Right renal cortex interstitium (tissue), 3 donors: ENCODE data around the gene CLASP1. TPM values are rescaled to one million over a fixed set of nuclear protein-coding genes. Genes with fewer than 3 reads are reported as not detected.
A peak's percentile ranks its signal among the peaks of the same experiment; 100 is the strongest.
"Not testable (repeated sequence)": the region's sequence is repeated elsewhere in the genome, so short reads cannot be mapped to it uniquely, and the experiment has no call there.

Experiments used
- DNase-seq, 3 donors: peaks; one replicate each; pipeline ENCODE4 v3.0.0-alpha.2; 2013; ENCODE audit warnings: low read depth in 3 of 3, low spot score in 2 of 3
- polyA plus RNA-seq, 3 donors: library from polyadenylated mRNA; unstranded; fragments of 120-200 nt; gene quantifications; one replicate each; pipeline ENCODE4 v1.2.1, GENCODE V29; 2013; ENCODE audit not compliant: insufficient read length in 3 of 3

CLASP1 gene
- polyA plus RNA-seq, 3 donors, result 39.8 to 45.3 (median 44.1) TPM

GRCh38 chr2:121663434-121663833, 14.2 kb upstream of the CLASP1 start:
- DNase-seq, result no peak

- DNase-seq, result no peak
These were observed 13.4 kb upstream of the CLASP1 start for GRCh38 chr2:121662656-121663055.

- no peak for DNase-seq
These were observed 10.7 kb upstream of the CLASP1 start for GRCh38 chr2:121659933-121660332.

GRCh38 chr2:121658393-121658792, 9.1 kb upstream of the CLASP1 start:
- DNase-seq, result not testable (repeated sequence)

GRCh38 chr2:121653035-121653434, 3.8 kb upstream of the CLASP1 start:
- DNase-seq, result no peak

- DNase-seq, result no peak
These were observed 1.2 kb upstream of the CLASP1 start for GRCh38 chr2:121650315-121650930.

- DNase-seq, result peak; percentile 93 to 95 (median 95)
These were observed 493 bp upstream of the CLASP1 start for GRCh38 chr2:121649596-121650314.

- peak in 2 of 3 donors; percentile 23 to 35 for DNase-seq
These were observed 785 bp downstream of the CLASP1 start for GRCh38 chr2:121648206-121649148.

GRCh38 chr2:121647396-121647795, 1.9 kb downstream of the CLASP1 start:
- no peak for DNase-seq

GRCh38 chr2:121644715-121645114, 4.5 kb downstream of the CLASP1 start:
- no peak for DNase-seq

- no peak for DNase-seq
These were observed 5.4 kb downstream of the CLASP1 start for GRCh38 chr2:121643877-121644276.

- no peak for DNase-seq
These were observed 8.6 kb downstream of the CLASP1 start for GRCh38 chr2:121640380-121641316.

GRCh38 chr2:121639846-121640245, 9.4 kb downstream of the CLASP1 start:
- not testable (repeated sequence) for DNase-seq

- DNase-seq, result no peak
These were observed 10.9 kb downstream of the CLASP1 start for GRCh38 chr2:121638333-121638732.

GRCh38 chr2:121635371-121635770, 13.9 kb downstream of the CLASP1 start:
- DNase-seq, result no peak

- no peak for DNase-seq
These were observed 14.6 kb downstream of the CLASP1 start for GRCh38 chr2:121634354-121635307.

- no peak for DNase-seq
These were observed 15.8 kb downstream of the CLASP1 start for GRCh38 chr2:121633463-121633862.

GRCh38 chr2:121627525-121628050, 21.7 kb downstream of the CLASP1 start:
- no peak for DNase-seq
